MM.1S (cell line): Measurements from ENCODE around the gene BRWD1.
A peak's percentile ranks its signal among the peaks of the same experiment; 100 is the strongest.

Experiments used
- DNase-seq: peaks from one replicate; pipeline ENCODE4 v3.0.0-alpha.2; 2015
- H2AFZ ChIP-seq: fragments of 300-600 bp; sonication (generic); 2 replicates; pipeline ENCODE4 v1.6.0; 2016; ENCODE audit warnings: antibody characterized with exemption, low read length
- H3F3A ChIP-seq: fragments of 300-600 bp; sonication (generic); 2 replicates; pipeline ENCODE4 v1.6.1; 2016; ENCODE audit warnings: mild to moderate bottlenecking, antibody characterized with exemption, low read length, moderate library complexity, mixed read lengths; ENCODE audit not compliant: insufficient read depth
- H3K27ac ChIP-seq: fragments of 300-600 bp; sonication (generic); 2 replicates; pipeline ENCODE4 v1.5.1; 2016; ENCODE audit warnings: mild to moderate bottlenecking, low read length
- H3K27me3 ChIP-seq: fragments of 300-600 bp; sonication (generic); replicated peaks from 2 replicates; pipeline ENCODE4 v1.6.0; 2016; ENCODE audit warnings: low read length; ENCODE audit not compliant: insufficient read depth
- H3K36me3 ChIP-seq: fragments of 300-600 bp; sonication (generic); replicated peaks from 2 replicates; pipeline ENCODE4 v1.6.1; 2016; ENCODE audit warnings: mild to moderate bottlenecking, low read length, mixed read lengths; ENCODE audit not compliant: insufficient read depth
- H3K4me1 ChIP-seq: fragments of 300-600 bp; sonication (generic); 2 replicates; pipeline ENCODE4 v1.6.1; 2016; ENCODE audit warnings: low read length, mixed read lengths
- H3K4me2 ChIP-seq: fragments of 300-600 bp; sonication (generic); 2 replicates; pipeline ENCODE4 v1.6.0; 2016; ENCODE audit warnings: low read depth, low read length
- H3K4me3 ChIP-seq: fragments of 300-600 bp; sonication (generic); 2 replicates; pipeline ENCODE4 v1.5.1; 2016; ENCODE audit warnings: low read length, mixed read lengths
- H3K79me2 ChIP-seq: fragments of 300-600 bp; sonication (generic); 2 replicates; pipeline ENCODE4 v1.6.1; 2016; ENCODE audit warnings: mixed run types, low read length, mixed read lengths
- H3K9ac ChIP-seq: fragments of 300-600 bp; sonication (generic); 2 replicates; pipeline ENCODE4 v1.6.1; 2016; ENCODE audit warnings: low read length, mixed read lengths
- H3K9me2 ChIP-seq: fragments of 300-600 bp; sonication (generic); replicated peaks from 2 replicates; pipeline ENCODE4 v1.6.1; 2016; ENCODE audit warnings: mild to moderate bottlenecking, low read length, mixed read lengths; ENCODE audit not compliant: insufficient read depth
- H3K9me3 ChIP-seq: fragments of 300-600 bp; sonication (generic); replicated peaks from 2 replicates; pipeline ENCODE4 v1.6.1; 2016; ENCODE audit warnings: mild to moderate bottlenecking, low read length, mixed read lengths; ENCODE audit not compliant: insufficient read depth
- H4K20me1 ChIP-seq: fragments of 300-600 bp; sonication (generic); 2 replicates; pipeline ENCODE4 v1.6.1; 2016; ENCODE audit warnings: mild to moderate bottlenecking, low read length, moderate library complexity, mixed read lengths; ENCODE audit not compliant: insufficient read depth
- CTCF ChIP-seq: fragments of 300-600 bp; sonication (generic); IDR thresholded peaks from 2 replicates; pipeline ENCODE4 v1.5.1; 2016; ENCODE audit warnings: antibody characterized with exemption, low read length, mixed read lengths
- EZH2 ChIP-seq: fragments of 300-600 bp; sonication (generic); optimal IDR thresholded peaks from 2 replicates; pipeline ENCODE3; 2017; ENCODE audit warnings: low read depth, mild to moderate bottlenecking, antibody characterized with exemption, low read length, mixed read lengths
- EZH2phosphoT487 ChIP-seq: fragments of 300-600 bp; sonication (generic); IDR thresholded peaks from 2 replicates; pipeline ENCODE4 v1.6.1; 2018; ENCODE audit warnings: antibody characterized with exemption, low read length

The BRWD1 gene

GRCh38 chr21:39183272-39184049, 130.0 kb downstream of the BRWD1 start, which contains the start of gene PSMG1:
PSMG1 (minus strand) TSS chr21:39183451; CDS start chr21:39183385, 66 bp downstream.
- H3K36me3 ChIP-seq, result peaks cover 12% of the 10 kb centered on the region; the same call in 1 of the 2 replicates
- H3K4me2 ChIP-seq, result peak within 1 kb of the TSS; percentile 86
- H3K79me2 ChIP-seq, result peaks cover 43% of the 10 kb centered on the region
- peaks cover 33% of the 10 kb centered on the region for H3F3A ChIP-seq
- no peaks in the 10 kb centered on the region for H3K9me2 ChIP-seq
- H4K20me1 ChIP-seq, result no peaks in the 10 kb centered on the region
- no peaks in the 10 kb centered on the region for H3K9me3 ChIP-seq
- TF ChIP-seq EZH2, result no peak
- TF ChIP-seq EZH2phosphoT487, result no peak
- TF ChIP-seq CTCF, result no peak
- H2AFZ ChIP-seq, result peak within 1 kb of the TSS; percentile 92
- peaks cover 30% of the 10 kb centered on the region for H3K4me1 ChIP-seq
- peak within 1 kb of the TSS; percentile 93 for H3K4me3 ChIP-seq
- peak within 1 kb of the TSS; percentile 88 for H3K9ac ChIP-seq
- peak within 1 kb of the TSS; percentile 78 for H3K27ac ChIP-seq
- peak; percentile 100 for DNase-seq
- H3K27me3 ChIP-seq, result no peaks in the 10 kb centered on the region

GRCh38 chr21:39182484-39183271, 130.8 kb downstream of the BRWD1 start:
- no peaks in the 10 kb centered on the region for H3K9me2 ChIP-seq
- H4K20me1 ChIP-seq, result no peaks in the 10 kb centered on the region
- peaks cover 12% of the 10 kb centered on the region; the same call in 1 of the 2 replicates for H3K36me3 ChIP-seq
- peak; percentile 39 for DNase-seq
- no peaks in the 10 kb centered on the region for H3K9me3 ChIP-seq
- H3K4me2 ChIP-seq, result peak overlapping the region; percentile 86
- H3K9ac ChIP-seq, result peak overlapping the region; percentile 88
- H3F3A ChIP-seq, result peaks cover 25% of the 10 kb centered on the region
- H2AFZ ChIP-seq, result peak overlapping the region; percentile 92
- H3K79me2 ChIP-seq, result peaks cover 43% of the 10 kb centered on the region
- H3K4me1 ChIP-seq, result peaks cover 30% of the 10 kb centered on the region
- H3K27me3 ChIP-seq, result no peaks in the 10 kb centered on the region
- H3K27ac ChIP-seq, result peak overlapping the region; percentile 78; the same call in 1 of the 2 replicates
- no peak for TF ChIP-seq EZH2
- TF ChIP-seq EZH2phosphoT487, result no peak
- TF ChIP-seq CTCF, result no peak
- peak overlapping the region; percentile 93 for H3K4me3 ChIP-seq

- no peak overlapping the region for H3K27ac ChIP-seq
- H2AFZ ChIP-seq, result peak overlapping the region; percentile 92; the same call in 1 of the 2 replicates
- peaks cover 17% of the 10 kb centered on the region; the same call in 1 of the 2 replicates for H3K36me3 ChIP-seq
- H3K9ac ChIP-seq, result peak overlapping the region; percentile 88; the same call in 1 of the 2 replicates
- no peaks in the 10 kb centered on the region for H3K9me2 ChIP-seq
- H3F3A ChIP-seq, result peaks cover 19% of the 10 kb centered on the region
- H3K4me2 ChIP-seq, result peak overlapping the region; percentile 86
- TF ChIP-seq EZH2 (no peak), CTCF (no peak), EZH2phosphoT487 (no peak)
- H3K27me3 ChIP-seq, result no peaks in the 10 kb centered on the region
- peak overlapping the region; percentile 93 for H3K4me3 ChIP-seq
- peaks cover 43% of the 10 kb centered on the region for H3K79me2 ChIP-seq
- H3K4me1 ChIP-seq, result peaks cover 24% of the 10 kb centered on the region
- peak; percentile 58 for DNase-seq
- H3K9me3 ChIP-seq, result no peaks in the 10 kb centered on the region
- no peaks in the 10 kb centered on the region for H4K20me1 ChIP-seq
Observed at GRCh38 chr21:39182016-39182415, 131.4 kb downstream of the BRWD1 start.
